NCI-H146 treated with DMSO at 0.1 percent for 48 hours (cell line): Measurements from ENCODE around the gene REPS2.
"Not testable (repeated sequence)": the region's sequence is repeated elsewhere in the genome, so short reads cannot be mapped to it uniquely, and the experiment has no call there.

Source experiments
- DNase-seq: peaks from one replicate; lab custom pipeline; 2025; ENCODE audit not compliant: unreplicated experiment; lab: John Stamatoyannopoulos, UW

The REPS2 gene

DNA sequence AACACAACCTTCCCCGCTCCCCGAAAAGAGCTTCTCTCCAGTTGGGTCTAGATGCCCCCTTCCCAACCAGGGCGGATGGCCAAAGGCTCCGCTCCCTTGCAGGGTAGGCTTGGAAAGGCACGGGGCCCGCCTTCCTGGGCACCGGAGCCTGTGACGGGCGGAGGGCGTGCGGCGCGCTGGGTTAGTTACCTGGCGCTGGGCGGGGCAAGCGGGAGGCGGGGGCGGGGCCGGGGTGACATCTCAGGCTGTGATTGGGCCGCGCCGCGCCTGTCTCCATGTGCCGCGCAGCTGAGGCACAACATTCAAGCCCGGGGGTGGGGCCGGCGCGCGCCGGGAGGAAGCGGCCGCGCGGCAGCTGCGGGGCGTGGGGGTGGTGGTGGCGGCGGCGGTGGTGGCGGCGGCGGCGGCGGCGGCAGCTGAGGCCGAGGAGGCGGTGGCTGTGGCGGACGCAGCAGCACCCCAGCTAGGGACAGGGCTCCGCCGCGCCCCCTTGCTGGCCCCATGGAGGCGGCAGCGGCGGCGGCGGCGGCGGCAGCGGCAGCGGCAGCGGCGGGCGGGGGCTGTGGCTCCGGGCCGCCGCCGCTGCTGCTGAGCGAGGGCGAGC lies at the start of gene REPS2:
Gene REPS2, plus strand, starts transcription at position 298 of the 604 bp plus-strand sequence. Its CDS starts 204 bp downstream, at position 502.
- peak; percentile 65 for DNase-seq

DNA sequence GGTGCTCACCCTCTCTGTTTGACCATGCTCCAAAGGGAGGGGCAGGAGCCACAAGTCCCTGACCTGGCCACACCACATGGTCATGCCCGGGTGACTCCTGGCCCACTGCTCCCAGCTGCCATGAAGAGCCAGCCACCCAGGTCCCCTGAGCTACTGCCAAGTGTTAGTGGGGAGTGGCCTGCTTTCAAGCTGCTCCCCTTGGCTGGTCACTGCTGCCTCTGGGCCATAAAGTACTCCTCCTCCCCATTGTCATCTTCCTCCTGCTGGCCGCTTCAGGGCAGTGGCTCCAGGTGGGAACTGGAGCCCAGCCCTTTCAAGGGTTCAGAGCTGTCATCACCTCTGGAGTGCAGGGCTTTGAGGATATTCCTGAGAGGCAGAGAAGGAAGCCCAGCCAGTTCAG lies 49.0 kb upstream of the REPS2 start:
- no peak for DNase-seq

DNA sequence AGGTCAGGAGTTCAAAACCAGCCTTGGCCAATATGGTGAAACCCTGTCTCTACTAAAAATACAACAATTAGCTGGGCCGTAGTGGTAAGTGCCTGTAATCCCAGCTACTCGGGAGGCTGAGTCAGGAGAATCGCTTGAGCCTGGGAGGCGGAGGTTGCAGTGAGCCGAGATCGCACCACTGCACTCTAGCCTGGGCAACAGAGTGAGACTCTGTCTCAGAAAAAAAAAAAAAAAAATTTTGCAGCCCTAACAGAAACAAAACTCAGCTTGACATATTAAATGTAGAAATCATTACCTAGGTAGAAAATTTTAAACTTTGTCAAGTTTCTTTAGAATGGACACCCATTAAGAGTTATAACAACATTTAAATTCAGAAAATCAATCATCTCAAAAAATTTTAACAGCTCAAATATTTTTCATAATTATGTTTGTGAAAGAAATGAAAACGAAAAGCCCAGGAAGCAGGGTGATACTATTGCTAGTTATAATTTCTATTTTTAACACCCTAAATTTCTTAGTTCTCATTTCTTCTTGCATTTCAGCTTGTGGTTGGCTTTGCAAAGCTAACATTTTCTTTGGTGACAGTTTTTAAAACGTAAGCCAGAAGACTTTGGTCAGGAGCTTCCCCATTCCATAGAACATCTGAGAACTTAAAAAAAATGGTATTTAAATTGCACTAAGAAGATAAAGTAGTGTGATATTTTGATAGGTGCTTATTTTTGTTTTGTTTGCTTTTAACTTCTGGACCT lies 43.0 kb upstream of the REPS2 start:
- DNase-seq, result no peak

DNA sequence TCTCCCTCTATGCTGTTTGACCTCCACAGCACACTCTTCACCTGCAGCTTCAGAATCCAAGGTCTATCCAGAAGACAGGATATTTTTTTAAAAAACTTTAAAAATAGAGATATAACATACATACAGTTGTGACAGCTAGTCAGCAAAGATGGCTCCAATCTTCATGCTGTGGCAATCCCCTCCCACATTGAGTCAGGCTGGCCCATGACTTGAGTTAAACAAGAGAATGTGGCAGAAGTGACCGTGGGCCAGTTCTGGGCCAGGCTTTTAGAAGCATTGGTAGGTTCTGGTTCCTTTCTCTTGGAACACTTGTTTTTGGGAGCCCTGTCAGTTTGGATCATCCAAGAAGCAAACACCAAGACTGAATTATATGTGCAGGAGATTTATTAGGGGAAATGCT lies 36.1 kb upstream of the REPS2 start:
- DNase-seq, result no peak

DNA sequence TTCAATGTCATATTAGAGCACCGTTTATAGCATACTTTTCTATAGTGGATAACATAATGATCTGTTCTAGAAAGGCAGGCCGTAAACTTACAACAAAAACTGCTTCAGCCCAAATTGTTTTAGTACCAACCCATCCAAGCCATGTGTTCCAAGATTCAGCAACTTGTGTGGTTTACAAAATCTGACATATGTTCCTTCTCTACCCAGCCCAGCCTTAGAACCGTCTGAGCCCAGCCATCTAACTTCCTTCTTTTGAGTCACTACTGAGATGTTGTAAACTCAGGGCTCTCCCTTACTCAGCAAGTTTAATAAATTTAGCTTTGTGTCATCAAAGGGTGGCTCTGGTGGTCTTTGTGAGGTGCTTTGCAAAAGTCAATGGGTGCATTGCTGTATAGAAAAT lies 32.4 kb upstream of the REPS2 start:
- no peak for DNase-seq

DNA sequence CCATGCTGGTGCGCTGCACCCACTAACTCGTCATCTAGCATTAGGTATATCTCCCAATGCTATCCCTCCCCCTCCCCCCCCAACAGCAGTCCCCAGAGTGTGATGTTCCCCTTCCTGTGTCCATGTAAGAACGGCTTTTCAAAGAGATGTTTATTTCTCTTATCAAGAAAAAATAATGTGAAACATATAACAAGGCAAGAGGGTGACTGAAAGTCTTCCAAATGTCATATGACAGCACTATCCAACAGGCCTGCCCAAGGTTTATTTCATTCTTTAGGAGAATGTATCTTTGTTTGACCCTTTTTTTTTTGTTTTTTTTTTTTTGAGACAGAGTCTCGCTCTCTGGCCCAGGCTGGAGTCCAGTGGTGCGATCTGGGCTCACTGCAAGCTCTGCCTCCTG lies 29.9 kb upstream of the REPS2 start:
- DNase-seq, result no peak

DNA sequence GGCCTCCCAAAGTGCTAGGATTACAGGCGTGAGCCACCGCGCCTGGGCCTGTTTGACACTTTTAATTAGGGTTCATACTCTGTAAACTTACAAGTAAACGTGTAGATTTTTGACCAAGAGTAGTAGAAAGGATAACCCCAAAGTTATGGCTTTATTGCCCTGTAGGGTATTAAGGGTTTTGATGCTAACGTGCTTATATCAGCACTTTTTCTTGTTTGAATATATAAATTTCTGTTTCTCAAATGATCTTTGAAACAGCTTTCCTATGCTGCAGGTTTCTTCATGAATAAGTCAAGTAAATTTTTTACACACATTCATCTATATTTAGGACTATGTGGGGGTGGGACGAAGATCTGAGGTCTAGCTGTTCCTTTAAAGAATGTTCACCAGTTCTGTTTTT lies 29.3 kb upstream of the REPS2 start:
- DNase-seq, result no peak

DNA sequence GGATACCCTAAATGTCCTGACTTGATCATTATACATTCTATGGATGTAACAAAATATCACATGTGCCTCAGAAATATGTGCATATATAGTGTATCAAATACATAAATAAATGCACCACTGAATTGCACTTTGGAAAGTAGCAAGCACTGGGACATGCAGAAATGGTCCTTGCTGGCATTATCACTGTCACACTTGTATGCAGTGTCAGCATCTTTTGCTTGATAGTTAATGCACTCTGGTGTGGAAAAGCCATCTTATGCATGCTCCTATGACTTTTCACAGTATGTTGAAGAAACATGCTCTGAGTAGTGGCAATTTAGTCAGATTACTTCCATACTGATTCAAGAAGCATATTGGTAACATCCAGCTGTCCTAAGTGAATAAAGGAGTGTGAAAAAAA lies 27.5 kb upstream of the REPS2 start:
- DNase-seq, result no peak

DNA sequence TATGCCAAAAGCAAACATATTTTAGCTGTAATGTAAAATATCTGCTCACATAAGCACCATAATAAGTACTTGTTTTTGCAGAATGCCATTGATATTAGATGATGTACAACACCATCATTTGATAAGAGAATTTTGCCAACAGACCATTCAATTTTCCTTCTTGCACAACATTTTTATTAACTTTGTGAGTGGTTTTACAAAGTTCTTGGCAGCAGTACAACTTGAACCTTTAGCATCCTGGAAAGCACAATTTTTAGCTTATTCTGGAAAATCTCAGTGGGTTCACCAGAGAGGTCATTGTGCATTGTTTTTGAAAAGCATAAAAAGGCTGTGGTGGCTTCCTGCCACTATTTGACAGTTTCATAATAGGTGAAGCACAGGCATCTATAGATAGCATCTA lies 26.4 kb upstream of the REPS2 start:
- no peak for DNase-seq

DNA sequence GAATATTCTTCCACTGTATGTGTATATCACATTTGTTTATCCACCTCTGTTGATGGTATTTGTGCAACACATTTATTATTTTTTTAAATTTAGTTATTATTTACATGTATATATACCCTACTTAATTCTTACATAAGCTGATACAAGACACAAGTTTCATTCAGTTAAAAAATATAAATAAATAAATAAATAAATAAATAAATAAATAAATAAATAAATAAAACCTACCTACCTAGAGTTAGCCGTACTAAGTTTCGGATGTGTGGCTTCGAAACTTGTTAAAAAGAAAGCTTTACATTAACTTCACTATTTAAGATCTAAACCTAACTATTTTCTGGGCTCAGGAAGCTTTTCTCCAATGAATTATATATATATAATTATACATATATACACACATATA lies 23.3 kb upstream of the REPS2 start:
- no peak for DNase-seq

DNA sequence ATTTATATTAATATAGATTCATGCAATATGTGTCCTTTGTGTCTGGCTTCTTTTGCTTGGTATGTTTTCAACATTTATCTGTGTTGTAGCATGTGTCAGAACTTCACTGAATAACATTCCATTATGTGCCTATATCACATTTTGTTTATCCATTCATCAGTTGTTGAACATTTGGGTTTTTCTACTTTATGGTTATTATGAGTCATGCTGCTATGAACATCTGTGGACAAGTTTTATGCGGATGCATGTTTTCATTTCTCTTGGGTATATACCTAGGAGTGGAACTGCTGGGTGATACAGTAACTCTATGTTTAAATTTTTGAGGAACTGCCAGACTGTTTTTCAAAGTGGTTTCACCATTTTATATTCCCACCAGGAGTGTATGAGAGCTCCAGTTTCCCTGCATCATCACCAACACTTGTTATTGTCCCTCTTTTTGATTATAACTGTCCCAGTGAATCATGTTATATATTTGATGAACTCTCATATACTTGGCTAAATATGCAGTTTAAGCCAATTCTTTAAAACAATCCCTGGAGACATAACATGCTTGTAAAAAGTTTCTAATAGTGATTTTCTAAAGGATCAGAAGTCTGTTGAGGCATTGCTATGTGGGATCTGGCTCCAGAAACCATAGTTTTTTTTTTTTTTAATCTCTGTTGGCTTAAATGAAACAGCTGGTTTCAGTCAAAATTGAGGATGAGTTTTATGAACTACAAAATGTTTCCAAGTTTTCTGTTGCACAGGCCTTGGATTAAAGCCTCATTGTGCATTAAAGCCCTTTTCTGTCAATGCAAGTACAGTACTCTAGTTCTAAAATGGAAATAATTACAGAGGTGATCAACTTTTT lies 21.6 kb upstream of the REPS2 start:
- DNase-seq, result no peak

DNA sequence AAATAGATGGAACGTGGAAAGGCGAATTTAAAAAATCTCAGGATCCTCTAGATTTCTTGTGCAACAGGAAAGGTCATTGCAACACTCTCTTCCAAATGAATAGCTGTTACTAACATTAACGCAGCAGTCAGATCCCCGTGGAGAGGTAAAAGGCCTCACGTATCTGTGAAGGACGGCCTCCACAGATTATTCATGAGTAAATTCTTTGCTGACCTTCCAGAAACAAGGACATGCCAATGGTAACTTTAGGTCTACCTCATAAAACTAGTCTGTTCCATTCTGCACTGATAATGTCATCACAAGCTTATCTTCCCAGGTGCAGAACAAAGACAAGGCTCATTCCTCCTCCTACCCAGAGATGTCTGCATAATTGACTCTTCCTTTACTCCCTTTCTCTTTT lies 16.1 kb upstream of the REPS2 start:
- no peak for DNase-seq

DNA sequence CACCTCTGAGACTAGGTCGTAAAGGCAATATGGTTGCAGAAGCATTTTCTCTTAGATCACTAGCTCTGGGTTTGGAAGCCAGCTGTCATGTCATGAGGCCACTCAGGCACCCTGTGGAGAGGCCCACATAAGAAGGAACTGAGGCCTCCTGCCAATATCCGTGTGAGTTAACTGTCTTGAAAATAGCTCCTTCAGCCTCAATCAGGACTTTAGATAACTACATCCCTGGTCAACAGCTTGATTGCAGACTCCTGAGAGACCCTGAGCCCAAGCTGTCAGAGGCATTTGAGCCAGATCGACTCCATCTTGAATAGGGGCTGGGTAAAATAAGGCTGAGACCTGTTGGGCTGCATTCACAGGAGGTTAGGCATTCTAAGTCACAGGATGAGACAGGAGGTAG lies 15.1 kb upstream of the REPS2 start:
- no peak for DNase-seq

DNA sequence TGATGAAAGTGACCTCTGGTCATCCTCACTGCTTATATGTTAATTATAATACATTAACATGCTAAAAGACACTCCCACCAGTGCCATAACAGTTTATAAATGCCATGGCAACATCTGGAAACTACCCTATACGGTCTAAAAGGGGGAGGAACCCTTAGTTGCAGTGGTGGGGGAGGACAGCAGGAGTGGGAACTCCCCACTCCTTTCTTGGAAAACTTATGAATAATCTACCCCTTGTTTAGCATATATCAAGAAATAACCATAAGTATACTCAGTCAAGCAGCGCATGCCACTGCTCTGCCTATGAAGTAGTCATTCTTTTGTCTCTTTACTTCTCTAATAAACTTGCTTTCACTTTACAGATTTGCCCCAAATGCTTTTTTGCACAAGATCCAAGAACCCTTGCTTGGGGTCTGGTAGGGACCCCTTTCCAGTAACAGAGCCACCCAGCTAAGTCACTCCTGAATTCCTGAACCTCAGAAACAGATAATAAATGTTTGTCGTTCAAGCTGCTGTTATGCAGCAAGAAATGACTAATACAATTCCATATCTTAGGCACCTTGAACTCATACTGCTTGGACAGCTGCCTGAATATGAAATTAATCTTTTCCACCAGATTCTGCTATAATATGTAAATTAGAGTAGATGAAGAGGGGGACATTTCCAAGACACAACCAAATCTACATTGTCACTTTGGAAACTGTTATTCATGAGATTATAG lies 14.4 kb upstream of the REPS2 start:
- DNase-seq, result no peak

DNA sequence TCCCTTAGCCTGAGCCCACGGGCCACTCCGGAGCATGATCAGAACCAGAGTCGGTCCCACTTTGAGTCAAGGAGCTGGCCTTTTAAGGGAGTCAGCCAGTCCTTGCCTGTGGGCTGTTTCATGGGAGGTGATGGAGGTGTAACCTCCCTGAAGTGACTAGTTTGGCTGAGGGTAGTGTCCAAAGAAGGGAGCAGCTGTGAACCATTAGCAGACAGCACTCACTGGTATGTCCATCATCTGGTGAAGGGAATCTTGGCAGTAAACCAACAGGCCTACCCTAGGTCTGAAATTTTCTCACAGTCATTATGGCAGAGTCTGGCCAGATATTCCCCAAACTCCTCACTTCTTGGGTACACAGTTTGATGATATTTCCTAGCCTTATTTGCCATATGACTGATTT lies 12.3 kb upstream of the REPS2 start:
- no peak for DNase-seq

DNA sequence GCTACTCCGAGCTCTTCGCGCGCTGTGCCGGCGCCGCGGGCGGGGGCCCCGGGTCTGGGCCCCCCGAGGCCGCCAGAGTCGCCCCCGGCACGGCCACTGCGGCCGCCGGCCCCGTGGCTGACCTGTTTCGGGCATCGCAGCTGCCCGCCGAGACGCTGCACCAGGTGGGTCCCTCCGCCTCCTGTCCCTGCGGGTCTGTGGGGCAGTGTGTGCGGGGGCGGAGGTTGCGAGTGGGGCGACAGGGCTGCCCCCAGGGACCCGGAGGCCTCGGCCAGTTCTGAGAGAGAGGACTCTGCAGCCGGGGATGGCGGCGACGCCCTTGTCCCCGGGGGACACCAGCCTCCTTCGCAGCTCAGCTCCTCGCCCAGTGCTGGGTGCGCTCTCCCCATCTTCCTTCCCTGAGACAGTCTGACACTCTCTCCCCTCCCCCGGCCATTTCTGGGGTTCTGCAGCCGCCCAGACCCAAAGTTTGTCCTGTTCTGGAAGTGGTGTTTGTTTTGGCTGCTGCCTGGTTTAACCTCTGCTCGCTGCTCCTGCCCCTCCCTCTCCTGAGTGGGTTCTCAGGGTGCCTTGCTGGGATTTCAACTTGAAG lies 609 bp downstream of the REPS2 start:
- DNase-seq, result no peak

DNA sequence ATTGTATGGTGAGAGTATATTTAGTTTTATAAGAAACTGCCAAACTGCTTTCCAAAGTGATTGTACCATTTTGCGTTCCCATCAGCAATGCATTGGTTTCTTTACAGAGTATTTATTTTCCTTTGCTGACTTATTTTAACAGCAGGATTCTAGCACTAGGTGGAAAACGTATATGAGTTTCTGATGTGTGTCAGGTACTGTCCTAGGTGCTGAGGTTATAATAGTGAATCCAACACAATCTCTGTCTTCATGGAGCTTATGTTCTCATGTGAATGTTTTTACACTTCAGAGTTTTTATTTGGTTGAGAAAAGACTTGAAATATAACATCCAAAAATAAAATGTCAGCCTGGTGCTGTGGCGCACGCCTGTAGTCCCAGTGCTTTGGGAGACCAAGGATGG lies 4.0 kb downstream of the REPS2 start:
- no peak for DNase-seq

DNA sequence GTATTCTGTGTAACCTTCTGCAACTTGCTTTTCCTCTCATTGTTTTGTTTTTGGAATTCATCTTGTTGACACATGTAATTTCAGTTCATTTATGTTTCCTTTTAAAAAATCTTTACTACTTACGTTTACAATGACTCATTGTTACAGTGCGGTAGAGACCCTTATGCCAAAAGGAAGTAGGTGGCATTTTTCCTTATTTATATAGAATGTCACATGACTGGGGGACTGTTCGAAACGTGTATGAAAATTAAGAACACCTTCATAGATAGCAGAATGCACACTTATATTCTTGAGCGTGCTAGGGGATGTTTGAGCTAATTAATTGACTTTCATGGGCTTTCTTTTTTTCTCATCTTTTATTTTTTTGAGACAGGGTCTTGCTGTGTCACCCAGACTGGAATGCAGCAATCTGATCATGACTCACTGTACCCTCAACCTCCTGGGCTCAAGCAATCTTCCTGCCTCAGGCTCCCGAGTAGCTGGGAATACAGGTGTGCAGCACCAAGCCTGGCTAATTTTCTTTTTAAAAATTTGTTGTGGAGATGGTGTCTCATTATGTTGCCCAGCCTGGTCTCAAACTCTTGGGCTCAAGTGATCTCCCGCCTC lies 7.3 kb downstream of the REPS2 start:
- DNase-seq, result no peak

DNA sequence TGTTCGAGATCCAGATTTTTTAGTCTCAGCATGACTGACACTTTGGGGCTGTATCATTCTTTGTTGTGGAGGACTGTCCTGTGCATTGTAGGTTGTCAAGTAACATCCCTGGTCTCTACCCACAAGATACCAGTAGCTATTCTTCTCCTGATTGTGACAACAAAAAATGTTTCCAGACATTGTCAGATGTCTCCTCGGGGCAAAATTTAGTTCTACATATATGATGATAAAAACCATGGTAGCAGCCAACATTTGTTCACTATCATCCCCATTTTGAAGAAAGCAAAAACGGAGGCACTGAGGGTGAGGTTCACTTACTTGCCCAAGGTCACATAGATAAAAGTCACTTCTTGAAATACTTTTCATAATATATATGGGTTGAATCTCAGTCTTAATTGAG lies 11.3 kb downstream of the REPS2 start:
- no peak for DNase-seq

DNA sequence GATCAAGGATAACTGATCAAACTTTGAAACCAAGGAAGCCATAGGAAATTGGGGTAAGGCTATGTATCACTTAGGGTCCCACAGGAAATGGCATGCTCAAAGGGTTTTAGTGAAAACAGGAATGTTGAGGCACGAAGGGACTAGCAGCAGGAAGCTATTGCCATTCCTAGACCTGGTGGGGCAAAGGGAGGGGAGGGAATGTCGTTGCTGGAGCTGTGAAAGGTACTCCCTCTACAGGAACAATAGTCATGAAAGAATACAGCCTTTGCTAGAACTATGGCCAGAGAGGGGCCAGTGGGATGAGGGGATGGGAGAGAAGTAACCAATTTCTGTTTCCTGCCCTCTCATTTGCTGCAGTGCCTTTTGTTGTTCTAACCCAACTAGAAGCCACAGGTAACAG lies 11.9 kb downstream of the REPS2 start:
- no peak for DNase-seq

DNA sequence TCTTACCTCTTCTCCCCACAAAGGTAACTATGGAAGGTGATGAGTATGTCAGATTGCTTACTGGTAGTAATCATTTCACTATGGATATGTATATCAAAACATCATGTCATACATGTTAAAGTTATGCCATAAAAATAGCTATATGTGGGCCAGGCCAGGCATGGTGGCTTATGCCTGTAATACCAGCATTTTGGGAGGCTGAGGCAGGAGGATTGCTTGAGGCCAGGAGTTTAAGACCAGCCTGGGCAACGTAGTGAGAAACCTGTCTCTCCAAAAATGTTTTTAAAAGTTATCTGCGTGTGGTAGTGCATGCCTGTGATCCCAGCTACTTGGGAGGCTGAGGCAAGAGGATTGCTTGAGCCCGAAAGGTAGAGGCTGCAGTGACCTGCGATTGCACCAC lies 16.2 kb downstream of the REPS2 start:
- DNase-seq, result not testable (repeated sequence)
